ENCODE data around the gene CSGALNACT2.
"Not testable (repeated sequence)": the region's sequence is repeated elsewhere in the genome, so short reads cannot be mapped to it uniquely, and the experiment has no call there.

Gene CSGALNACT2

GRCh38 chr10:43138021-43138756 is at the start of gene CSGALNACT2:
Gene CSGALNACT2 (plus strand): TSS chr10:43138445. CDS start chr10:43155150, 16,705 bp downstream.
- peak; percentile 92 for DNase-seq

GRCh38 chr10:43089519-43089918 is 48.7 kb upstream of the CSGALNACT2 start:
- DNase-seq = no peak

DNA sequence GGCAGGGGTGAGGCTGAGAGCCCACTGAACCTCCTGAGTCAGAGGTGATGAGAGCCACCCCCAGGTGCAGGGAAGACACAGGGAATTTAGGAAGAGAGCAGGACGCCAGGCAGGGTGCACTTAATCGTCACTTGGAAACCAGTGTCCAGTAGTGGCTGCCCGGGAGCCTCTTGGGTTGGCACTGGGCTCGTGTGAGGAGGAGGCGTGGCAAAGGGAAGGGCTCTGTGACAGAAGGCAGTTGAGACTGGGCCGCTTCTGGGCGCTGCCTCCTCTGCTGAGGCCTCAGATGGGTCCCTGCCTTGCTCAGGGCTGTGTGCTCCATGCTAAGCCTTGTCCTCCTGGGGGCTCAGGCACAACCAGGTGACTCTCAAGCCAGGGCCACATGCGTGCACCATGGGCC is 48.1 kb upstream of the CSGALNACT2 start:
- DNase-seq = no peak

GRCh38 chr10:43090664-43091063 is 47.6 kb upstream of the CSGALNACT2 start:
- DNase-seq = no peak

GRCh38 chr10:43091846-43092245 is 46.4 kb upstream of the CSGALNACT2 start:
- DNase-seq = no peak

DNA sequence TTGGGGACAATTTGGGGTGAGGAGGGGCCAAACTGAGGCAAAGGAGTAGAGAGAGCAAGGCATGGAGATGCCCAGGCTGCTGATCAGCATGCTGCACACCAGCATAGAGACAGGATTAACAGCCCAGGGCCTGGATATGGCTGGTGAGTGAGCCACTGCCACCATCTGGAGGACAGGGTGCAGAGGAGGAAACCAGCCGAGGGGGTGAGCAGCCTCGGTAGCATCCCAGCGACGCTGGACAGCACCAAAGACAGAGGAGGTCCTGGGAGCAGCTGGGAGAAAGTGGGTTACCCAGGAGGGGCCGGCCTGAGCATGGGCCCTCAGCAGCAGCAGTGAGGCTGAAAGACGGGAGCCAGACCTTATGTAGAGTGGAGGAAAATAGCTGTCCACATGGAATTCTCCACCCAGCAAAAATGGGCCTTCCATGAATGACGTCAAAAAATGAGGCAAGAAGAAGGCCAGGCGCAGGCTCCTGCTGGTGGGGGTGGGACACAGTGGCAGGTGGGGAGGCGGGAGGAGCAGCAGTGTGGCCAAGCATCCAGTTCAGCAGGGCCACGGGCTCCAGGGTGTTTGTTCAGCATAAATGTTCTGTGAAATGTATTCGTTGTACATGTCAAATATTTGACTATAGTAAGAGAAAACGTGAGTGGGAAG is 44.7 kb upstream of the CSGALNACT2 start:
- no peak for DNase-seq

GRCh38 chr10:43094085-43094484 is 44.2 kb upstream of the CSGALNACT2 start:
- no peak for DNase-seq

- DNase-seq = not testable (repeated sequence)
Observed at GRCh38 chr10:43099339-43099738, 38.9 kb upstream of the CSGALNACT2 start.

DNA sequence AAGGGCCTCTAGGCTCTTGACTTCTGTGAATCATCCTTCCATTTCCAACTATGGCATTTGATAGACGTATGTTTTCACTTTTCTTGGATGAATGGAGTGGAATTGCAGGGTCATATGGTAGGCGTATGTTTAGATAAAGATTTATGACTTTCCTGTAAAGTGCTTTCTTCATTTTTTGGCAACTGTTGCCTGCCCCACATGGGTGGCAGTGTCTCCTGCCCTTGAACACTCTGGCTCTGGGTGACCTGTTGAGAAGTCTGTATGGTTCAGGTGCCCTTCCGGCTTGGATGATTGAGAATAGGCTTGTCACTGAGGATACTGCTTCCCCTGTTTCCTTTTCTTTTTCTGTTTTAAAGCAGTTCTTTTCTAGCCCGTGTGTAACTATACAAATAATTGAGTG is 38.3 kb upstream of the CSGALNACT2 start:
- no peak for DNase-seq

DNA sequence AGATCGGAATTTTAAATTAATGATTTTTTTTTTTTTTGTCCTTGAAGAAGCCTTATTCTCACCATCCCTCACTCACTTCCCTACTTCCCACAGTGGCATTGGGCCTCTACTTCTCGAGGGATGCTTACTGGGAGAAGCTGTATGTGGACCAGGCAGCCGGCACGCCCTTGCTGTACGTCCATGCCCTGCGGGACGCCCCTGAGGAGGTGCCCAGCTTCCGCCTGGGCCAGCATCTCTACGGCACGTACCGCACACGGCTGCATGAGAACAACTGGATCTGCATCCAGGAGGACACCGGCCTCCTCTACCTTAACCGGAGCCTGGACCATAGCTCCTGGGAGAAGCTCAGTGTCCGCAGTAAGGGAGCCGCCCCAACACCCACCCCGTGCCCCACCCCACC is 37.9 kb upstream of the CSGALNACT2 start:
- DNase-seq = no peak

DNA sequence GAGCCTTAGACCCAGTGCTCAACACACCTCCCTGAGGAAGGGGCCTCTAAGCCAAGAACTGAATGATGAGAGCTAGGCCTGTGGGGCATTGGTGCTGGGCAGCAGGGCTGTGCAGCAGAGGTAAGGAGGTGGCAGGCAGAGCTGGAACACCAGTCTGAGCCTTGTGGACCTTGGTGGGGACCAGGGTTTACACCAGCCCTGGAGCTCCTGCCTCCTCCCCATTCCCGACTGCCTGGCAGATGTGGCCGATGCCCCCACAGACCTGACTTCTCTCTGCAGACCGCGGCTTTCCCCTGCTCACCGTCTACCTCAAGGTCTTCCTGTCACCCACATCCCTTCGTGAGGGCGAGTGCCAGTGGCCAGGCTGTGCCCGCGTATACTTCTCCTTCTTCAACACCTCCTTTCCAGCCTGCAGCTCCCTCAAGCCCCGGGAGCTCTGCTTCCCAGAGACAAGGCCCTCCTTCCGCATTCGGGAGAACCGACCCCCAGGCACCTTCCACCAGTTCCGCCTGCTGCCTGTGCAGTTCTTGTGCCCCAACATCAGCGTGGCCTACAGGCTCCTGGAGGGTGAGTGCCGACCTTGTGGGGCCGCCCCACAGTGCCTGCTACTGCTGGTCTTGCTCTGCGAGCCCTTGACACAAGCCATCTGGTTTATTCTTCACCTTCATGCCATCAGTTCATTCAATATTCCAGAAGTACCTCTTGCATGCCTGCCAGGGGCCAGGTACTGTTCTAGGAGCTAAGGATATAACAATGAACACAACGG is 36.0 kb upstream of the CSGALNACT2 start:
- no peak for DNase-seq

- DNase-seq = peak; percentile 85
Observed at GRCh38 chr10:43105102-43105955, 32.9 kb upstream of the CSGALNACT2 start.

- no peak for DNase-seq
Observed at GRCh38 chr10:43105956-43106229, 32.4 kb upstream of the CSGALNACT2 start.

- no peak for DNase-seq
Observed at GRCh38 chr10:43106256-43107091, 31.8 kb upstream of the CSGALNACT2 start.

- DNase-seq = no peak
Observed at GRCh38 chr10:43108951-43109350, 29.3 kb upstream of the CSGALNACT2 start.

DNA sequence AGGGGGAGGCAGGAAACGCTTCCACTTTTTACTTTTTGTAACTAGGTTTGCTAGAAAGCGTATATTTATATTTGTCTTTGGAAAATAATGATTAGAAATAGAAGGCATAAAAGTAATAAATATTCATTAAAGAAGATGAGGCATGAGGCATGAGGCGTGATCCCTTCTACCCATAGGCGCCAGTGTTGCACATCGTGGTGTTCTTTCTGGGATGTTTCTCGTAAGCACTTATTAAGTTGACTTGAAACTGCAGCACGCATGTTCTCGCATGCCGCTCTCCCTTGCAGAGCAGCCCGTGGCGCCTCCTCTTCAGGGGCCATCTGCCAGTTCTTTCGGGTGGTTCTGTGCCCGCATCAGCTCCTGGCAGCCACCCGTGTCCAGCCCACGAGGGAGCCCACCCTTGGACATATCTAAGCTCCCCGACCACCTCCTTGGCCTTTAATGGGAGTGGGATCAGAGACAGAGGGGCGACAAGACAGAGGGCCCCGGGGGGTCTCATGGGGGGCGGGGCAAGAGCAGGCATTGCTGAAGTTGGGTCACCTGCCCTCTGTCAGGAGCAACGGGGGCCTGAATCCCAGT is 28.5 kb upstream of the CSGALNACT2 start:
- no peak for DNase-seq

DNA sequence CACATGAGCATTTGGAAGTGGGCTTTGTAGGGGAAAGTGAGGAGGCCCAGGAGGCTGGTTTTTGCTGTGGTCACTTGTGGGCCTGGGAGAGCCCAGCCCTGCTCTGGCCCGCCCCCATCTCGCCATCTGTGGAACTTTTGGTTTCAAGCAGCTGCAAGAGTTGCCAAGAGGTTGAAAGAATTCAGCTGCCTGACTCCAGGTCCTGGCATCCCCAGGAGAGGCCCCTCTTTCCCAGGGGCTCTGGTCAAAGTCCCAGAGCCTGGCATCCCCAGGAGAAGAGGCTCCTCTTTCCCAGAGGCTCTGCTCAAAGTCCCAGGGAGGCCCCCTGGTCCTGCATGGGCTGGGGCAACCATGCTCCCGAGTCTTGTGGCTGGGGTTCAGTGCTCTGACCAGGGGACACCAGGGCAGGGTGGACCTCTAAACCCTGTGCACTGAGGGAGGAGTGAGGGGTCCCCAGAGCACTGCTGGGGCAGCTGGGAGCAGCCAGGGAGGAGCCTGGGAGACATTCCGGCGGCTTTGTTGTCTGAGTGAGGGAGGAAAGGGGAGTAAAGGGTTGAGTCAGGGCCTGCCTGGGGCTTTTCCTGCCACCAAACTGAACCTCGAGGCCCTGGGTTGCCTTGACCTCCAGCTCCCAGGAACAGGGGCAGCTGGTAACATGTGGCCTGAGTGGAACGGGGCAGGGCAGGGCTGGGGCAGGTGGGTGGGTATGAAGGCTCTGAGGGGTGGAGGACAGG is 27.7 kb upstream of the CSGALNACT2 start:
- peak; percentile 75 for DNase-seq

GRCh38 chr10:43111101-43111500 is 27.1 kb upstream of the CSGALNACT2 start:
- no peak for DNase-seq

DNA sequence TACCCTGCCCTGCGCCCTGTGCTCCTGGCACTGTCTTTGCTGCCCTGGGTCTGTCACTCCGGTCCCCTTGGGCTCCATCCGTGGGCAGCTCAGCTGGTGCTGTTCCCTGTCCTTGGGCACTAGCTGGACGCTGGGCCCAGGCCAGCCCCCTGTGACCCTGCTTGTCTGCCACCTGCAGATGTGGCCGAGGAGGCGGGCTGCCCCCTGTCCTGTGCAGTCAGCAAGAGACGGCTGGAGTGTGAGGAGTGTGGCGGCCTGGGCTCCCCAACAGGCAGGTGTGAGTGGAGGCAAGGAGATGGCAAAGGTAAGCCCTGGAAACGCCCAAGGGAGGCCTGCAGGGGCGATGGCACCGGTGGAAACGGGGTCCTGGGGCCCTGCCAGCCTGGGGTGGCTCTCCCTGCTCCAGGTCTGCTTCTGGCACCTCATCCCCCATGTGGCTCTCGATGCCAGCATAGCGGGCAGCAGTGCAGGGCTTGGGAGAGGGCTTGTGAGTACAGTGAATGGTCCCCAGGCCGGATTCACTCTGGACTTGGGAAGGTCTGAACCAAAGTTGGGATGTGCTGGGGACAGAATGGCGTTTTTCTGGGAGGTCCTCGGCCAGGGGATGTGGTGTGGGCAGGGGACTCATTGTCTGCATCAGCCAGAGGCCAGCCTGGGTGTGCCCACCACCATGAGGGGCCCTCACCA is 26.2 kb upstream of the CSGALNACT2 start:
- DNase-seq = no peak

- DNase-seq = no peak
Observed at GRCh38 chr10:43112608-43112961, 25.7 kb upstream of the CSGALNACT2 start.

All from right hindlimb (tissue), 1 donor.